Measurements from ENCODE around the gene HMG20A. TPM values are rescaled to one million over a fixed set of nuclear protein-coding genes. Genes with fewer than 3 reads are reported as not detected.

The HMG20A gene
- total RNA-seq, 1 donor from 2014 or later, result 26.4 TPM

DNA sequence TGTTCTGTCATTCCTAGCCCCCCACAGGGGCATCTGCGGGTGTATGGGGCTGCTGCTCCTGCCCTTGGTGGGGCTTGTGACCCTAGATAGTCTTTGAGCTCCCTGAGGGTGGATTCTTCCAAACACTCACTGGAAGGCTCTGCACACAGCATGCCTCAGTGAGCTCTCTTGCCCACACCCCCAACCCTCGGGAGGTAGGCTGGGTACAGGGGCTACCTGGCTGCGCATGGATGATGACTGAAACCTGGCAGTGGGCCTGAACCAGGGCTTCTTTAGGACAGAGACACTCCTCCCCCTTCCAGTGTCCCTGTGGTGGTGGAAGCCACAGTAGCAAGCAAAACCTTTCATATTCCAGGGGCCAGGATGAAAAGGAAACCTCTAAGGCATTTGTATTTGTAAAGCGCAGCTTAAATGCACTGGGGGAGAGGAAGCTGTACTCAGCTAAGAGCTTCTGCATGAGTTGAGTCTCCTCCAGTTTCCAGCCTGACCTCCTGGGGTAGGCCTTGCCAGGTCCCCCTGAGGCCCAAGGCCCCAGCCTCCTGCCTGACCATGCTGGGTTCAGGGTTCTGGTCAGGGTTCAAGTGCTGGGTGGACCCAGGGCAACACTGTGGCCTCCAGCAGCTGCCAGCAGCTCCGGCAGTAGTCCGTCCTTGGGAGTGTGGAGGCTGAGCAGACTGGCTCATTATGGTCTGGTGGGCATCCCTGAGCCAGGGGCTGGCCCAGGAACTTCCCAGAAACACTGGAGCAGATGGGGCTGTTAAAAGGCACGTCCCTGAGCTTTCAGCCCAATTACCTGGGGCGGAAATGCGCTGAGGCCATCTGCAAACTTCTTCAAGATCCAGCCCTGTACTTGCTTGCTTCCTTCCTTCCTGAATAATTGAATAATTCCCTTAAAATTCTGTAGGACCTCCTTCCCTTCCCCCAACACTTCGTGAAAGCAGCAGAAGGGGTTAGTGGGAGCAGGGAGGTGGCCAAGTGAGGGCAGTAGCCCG is 89.7 kb downstream of the HMG20A start:
- no peaks in the 10 kb centered on the region for H3K36me3 ChIP-seq (ENCODE audit: control insufficient read depth, insufficient read depth, low read length)
- no peaks in the 10 kb centered on the region for H3K27me3 ChIP-seq (ENCODE audit: control insufficient read depth, insufficient read depth, low read length)
- no peak for TF ChIP-seq CTCF (IDR thresholded peaks at IDR 0.05; ENCODE audit: insufficient read depth, low read length, poor library complexity, severe bottlenecking)
- no peak overlapping the region for H3K4me3 ChIP-seq (ENCODE audit: low read depth, low read length)
- no peak for DNase-seq (ENCODE audit: low read depth)

DNA sequence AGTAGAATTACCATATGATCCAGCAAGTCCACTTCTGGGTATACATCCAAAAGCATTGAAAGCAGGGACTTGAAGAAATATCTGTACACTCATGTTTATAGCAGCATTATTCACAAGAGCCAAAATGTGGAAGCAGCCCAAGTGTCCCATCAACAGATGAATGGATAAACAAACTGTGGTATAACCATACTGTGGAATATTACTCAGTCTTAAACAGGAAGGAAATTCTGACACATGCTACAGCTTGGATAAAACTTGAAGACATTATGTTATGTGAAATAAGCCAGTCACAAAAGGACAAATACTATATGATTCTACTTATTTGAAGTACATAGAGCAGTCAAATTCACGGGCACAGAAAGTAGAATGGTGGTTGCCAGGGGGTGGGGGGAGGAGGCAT is 91.2 kb downstream of the HMG20A start:
- H3K36me3 ChIP-seq (ENCODE audit: control insufficient read depth, insufficient read depth, low read length), result no peaks in the 10 kb centered on the region
- no peaks in the 10 kb centered on the region for H3K27me3 ChIP-seq (ENCODE audit: control insufficient read depth, insufficient read depth, low read length)
- no peak for DNase-seq (ENCODE audit: low read depth)
- no peak for TF ChIP-seq CTCF (IDR thresholded peaks at IDR 0.05; ENCODE audit: insufficient read depth, low read length, poor library complexity, severe bottlenecking)
- no peak overlapping the region for H3K4me3 ChIP-seq (ENCODE audit: low read depth, low read length)

GRCh38 chr15:77513226-77513625 is 92.5 kb downstream of the HMG20A start:
- TF ChIP-seq CTCF (IDR thresholded peaks at IDR 0.05; ENCODE audit: insufficient read depth, low read length, poor library complexity, severe bottlenecking), result no peak
- H3K4me3 ChIP-seq (ENCODE audit: low read depth, low read length), result no peak overlapping the region
- DNase-seq (ENCODE audit: low read depth), result no peak
- H3K36me3 ChIP-seq (ENCODE audit: control insufficient read depth, insufficient read depth, low read length), result no peaks in the 10 kb centered on the region
- H3K27me3 ChIP-seq (ENCODE audit: control insufficient read depth, insufficient read depth, low read length), result no peaks in the 10 kb centered on the region

GRCh38 chr15:77514641-77515402 is 94.1 kb downstream of the HMG20A start:
- TF ChIP-seq CTCF (IDR thresholded peaks at IDR 0.05; ENCODE audit: insufficient read depth, low read length, poor library complexity, severe bottlenecking), result no peak
- no peaks in the 10 kb centered on the region for H3K36me3 ChIP-seq (ENCODE audit: control insufficient read depth, insufficient read depth, low read length)
- no peak overlapping the region for H3K4me3 ChIP-seq (ENCODE audit: low read depth, low read length)
- H3K27me3 ChIP-seq (ENCODE audit: control insufficient read depth, insufficient read depth, low read length), result no peaks in the 10 kb centered on the region
- DNase-seq (ENCODE audit: low read depth), result no peak

DNA sequence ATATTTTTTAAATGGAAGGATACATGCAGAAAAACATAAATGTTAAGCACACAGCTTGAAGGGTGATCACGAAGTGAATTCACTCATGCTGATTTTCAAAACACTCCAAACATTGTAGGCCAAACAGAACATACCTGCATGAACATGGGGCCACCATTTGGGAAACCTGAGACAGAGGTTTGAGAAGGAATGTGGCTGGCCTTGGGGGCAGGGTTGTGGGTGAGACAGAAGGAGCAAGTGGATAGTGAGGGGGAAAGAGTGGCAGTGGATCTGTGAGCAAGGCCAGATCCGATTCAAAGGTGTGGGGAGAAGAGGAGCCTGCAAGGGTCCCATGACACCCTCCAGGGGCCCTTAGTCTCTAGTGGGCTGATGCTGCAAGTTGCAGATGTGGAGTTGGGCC is 94.9 kb downstream of the HMG20A start:
- Histone ChIP-seq H3K27me3 (ENCODE audit: control insufficient read depth, insufficient read depth, low read length) (no peaks in the 10 kb centered on the region), H3K36me3 (ENCODE audit: control insufficient read depth, insufficient read depth, low read length) (no peaks in the 10 kb centered on the region), H3K4me3 (ENCODE audit: low read depth, low read length) (no peak overlapping the region)
- no peak for TF ChIP-seq CTCF (IDR thresholded peaks at IDR 0.05; ENCODE audit: insufficient read depth, low read length, poor library complexity, severe bottlenecking)
- DNase-seq (ENCODE audit: low read depth), result no peak

Measured in kidney epithelial cell (primary cell).